Daoy (cell line): ENCODE results near the gene TBX3. TPM values are rescaled to one million over a fixed set of nuclear protein-coding genes. Genes with fewer than 3 reads are reported as not detected.
A peak's percentile ranks its signal among the peaks of the same experiment; 100 is the strongest.

Source experiments
- DNase-seq: peaks from one replicate; pipeline ENCODE4 v3.0.0-alpha.2; 2015; ENCODE audit warnings: low read depth
- total RNA-seq: library from RNA; depleted of rRNA; stranded (reverse); fragments of >200 nt; shearing (Covaris generic); gene quantifications from 2 replicates; pipeline ENCODE4 v1.2.3, GENCODE V29; 2014

TBX3 gene
- total RNA-seq, 1 experiment from 2014 or later: 15.3 TPM

GRCh38 chr12:114668151-114668885 is 15.7 kb downstream of the TBX3 start:
- peak; percentile 93 for DNase-seq

- DNase-seq: no peak
These were observed 16.3 kb downstream of the TBX3 start for GRCh38 chr12:114667669-114668150.

- DNase-seq: no peak
These were observed 17.0 kb downstream of the TBX3 start for GRCh38 chr12:114666746-114667668.

GRCh38 chr12:114665411-114666260 is 18.3 kb downstream of the TBX3 start:
- no peak for DNase-seq

- DNase-seq: no peak
These were observed 19.2 kb downstream of the TBX3 start for GRCh38 chr12:114664651-114665320.

- peak; percentile 89 for DNase-seq
These were observed 21.3 kb downstream of the TBX3 start for GRCh38 chr12:114662512-114663177.

- DNase-seq: no peak
These were observed 22.7 kb downstream of the TBX3 start for GRCh38 chr12:114661245-114661644.

GRCh38 chr12:114659084-114659483 is 24.9 kb downstream of the TBX3 start:
- no peak for DNase-seq

- DNase-seq: peak; percentile 21
These were observed 26.0 kb downstream of the TBX3 start for GRCh38 chr12:114658002-114658441.

GRCh38 chr12:114657597-114657920 is 26.4 kb downstream of the TBX3 start:
- DNase-seq: no peak

- no peak for DNase-seq
These were observed 26.9 kb downstream of the TBX3 start for GRCh38 chr12:114656906-114657596.

- peak; percentile 90 for DNase-seq
These were observed 27.8 kb downstream of the TBX3 start for GRCh38 chr12:114655934-114656749.

GRCh38 chr12:114649585-114649984 is 34.4 kb downstream of the TBX3 start:
- DNase-seq: no peak

GRCh38 chr12:114648711-114649110 is 35.3 kb downstream of the TBX3 start:
- no peak for DNase-seq

GRCh38 chr12:114638790-114639435 is 45.1 kb downstream of the TBX3 start:
- DNase-seq: no peak

GRCh38 chr12:114636723-114637480 is 47.1 kb downstream of the TBX3 start:
- peak; percentile 32 for DNase-seq

- DNase-seq: no peak
These were observed 52.7 kb downstream of the TBX3 start for GRCh38 chr12:114631242-114631641.

- DNase-seq: peak; percentile 33
These were observed 55.8 kb downstream of the TBX3 start for GRCh38 chr12:114628199-114628598.
